ENCODE results near the gene RAMP1.

RAMP1 gene

DNA sequence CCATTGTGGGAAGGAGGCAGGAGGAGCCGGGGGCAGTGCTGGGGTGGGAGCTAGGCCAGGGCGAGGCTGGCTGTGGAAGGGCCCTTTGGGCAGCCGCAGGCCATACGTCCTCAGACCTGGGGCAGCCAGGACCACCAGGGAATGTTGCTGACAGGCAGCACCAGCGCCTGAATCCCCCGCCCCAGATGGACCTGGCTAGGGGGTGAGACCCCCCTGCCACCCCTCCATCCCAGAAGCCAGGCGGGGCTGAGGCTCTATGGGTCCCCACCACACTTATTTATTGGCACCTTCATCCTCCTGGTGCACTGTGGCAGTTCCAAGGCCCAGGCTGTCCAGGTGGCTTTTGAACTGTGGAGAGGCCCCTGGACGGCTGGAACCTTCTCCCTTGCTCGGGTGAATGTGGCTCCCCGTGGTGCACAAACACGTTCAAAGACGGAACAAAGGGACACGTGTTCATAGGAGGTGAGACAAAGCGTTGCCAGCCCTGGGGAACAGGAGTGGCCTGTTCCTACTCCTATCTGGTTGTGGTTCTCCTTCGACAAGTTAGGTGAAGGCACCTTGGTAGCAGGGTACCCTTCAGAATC, 35.1 kb downstream of the RAMP1 start:
- DNase-seq (ENCODE audit: low spot score) = no peak

DNA sequence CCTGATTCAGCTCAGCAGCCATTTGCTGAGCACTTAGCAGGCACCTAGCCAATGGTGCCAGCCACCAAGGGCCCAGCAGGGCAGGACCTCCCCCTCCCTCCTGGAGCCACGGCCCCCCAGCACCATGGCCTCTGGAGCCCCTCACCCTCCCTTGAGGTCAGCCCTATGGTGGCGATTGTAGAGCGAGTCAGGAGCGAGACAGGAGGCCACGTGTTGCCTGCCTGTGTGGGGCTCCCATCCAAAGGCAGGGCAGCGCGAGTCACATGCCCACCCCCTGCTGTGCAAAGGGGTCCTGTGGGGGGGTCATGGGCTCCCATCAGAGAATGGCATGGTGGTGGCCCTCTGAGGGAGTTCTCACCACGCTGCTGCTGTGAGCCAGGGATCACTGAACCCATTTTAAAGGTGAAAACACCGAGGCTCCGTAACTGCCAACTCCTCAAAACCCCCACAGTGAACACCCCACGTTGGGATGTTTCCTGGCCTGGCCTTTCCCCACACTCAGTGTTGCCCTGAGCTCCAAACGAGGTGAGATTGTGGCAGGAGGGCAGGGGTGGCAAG, 35.6 kb downstream of the RAMP1 start:
- no peak for FAIRE-seq

More for the DNA sequence above, 35.1 kb downstream of the RAMP1 start:
- FAIRE-seq = no peak

DNA sequence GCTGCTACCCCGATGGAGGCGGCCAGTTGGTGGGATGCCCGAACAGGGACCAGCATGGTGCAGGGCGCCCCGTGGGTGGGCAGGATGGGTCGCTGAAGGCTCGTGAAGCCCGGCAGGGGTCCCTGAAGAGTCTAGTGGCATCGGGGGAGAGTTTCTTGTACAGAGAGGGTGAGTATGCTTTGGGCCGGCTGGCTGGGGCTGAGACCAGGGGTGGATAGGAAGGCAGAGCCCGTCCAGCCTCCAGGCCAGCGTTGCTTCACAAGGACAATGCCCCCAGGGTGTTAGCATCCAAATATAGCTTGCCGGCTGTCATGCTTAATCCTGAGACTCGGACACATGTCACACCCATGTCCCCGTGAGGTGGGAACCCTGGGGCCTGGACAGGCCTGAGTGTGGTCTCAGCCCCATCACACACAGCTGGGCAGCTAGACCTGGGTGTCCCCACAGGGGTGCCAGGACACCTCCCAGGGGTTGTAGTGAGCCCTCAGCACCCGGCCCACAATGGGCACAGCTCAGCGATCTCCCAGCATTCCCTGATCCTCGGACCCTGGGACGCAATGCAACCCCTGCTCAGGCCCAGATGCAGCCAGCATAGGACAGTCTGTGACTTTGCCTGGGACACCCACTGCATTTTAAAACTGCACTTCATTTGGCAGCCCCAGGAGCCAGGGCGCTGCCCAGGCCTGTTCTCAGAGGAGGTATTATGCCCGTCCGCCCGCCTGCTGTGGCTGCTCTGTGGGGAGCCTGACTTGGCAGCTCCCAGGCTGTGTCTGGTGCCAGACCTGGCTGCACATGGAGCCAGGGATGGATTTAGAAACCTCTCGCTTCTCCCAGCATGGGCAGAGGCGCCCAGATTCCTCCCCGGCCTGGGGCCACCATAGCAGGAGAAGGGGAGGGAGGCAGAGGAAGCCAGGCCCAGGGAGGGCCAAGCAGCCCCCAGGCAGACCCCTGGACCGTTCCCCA, 36.4 kb downstream of the RAMP1 start:
- FAIRE-seq = no peak
- DNase-seq (ENCODE audit: low spot score) = no peak

More for the DNA sequence above, 35.6 kb downstream of the RAMP1 start:
- no peak for DNase-seq (ENCODE audit: low spot score)

GRCh38 chr2:237896507-237896892, 37.1 kb downstream of the RAMP1 start:
- DNase-seq (ENCODE audit: low spot score) (no peak), FAIRE-seq (no peak)

DNA sequence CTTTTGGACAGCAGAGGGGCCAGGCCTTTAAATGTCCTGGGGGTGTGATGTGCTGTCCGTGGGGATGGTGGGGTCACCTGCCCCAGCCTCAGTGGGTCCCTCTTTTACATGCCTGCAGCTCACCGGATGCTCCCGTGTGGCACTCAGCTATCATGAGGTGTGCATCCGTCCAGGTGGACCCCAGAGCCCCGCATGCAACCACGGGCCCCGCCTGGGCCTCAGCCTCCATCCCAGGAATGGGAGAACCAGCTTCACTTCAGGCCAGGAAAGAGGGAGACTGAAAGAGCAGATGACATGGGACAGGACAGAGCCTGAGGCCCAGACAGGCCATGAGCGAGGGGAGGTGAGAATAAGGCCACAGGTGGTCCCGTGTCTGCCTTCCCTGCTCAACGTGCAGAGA, 37.5 kb downstream of the RAMP1 start:
- FAIRE-seq (no peak), DNase-seq (ENCODE audit: low spot score) (no peak)

DNA sequence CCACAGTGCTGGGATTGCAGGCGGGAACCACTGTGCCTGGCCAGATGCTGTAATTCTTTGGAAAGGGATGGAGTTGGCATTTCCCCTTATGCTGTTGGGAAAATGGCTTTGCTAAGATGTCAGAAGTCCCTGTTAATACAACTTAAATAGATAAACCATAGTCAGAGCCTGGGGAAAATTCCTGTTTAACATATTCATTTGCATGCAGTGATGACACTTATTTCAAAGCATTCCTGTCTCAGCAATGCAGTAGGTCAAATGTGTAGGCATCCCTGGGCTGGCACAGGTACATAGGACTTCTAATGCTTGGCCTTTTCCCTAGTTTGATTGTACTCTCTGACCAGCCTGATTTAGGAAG, 38.6 kb downstream of the RAMP1 start:
- DNase-seq (ENCODE audit: low spot score) (no peak), FAIRE-seq (no peak)

GRCh38 chr2:237900891-237901831, 41.7 kb downstream of the RAMP1 start:
- FAIRE-seq = no peak

GRCh38 chr2:237901932-237902850, 42.8 kb downstream of the RAMP1 start:
- FAIRE-seq (no peak), DNase-seq (ENCODE audit: low spot score) (no peak)

More at GRCh38 chr2:237900891-237901831, 41.7 kb downstream of the RAMP1 start:
- no peak for DNase-seq (ENCODE audit: low spot score)

GRCh38 chr2:237904831-237905599, 45.6 kb downstream of the RAMP1 start:
- DNase-seq (ENCODE audit: low spot score) (no peak), FAIRE-seq (no peak)

GRCh38 chr2:237907144-237907543, 47.7 kb downstream of the RAMP1 start:
- DNase-seq (ENCODE audit: low spot score) = no peak
- FAIRE-seq = no peak

GRCh38 chr2:237909075-237909695, 49.8 kb downstream of the RAMP1 start:
- no peak for DNase-seq (ENCODE audit: low spot score)
- FAIRE-seq = no peak

GRCh38 chr2:237909801-237910475, 50.5 kb downstream of the RAMP1 start:
- DNase-seq (ENCODE audit: low spot score) = no peak
- no peak for FAIRE-seq

- DNase-seq (ENCODE audit: low spot score) = no peak
- FAIRE-seq = no peak
Measured at GRCh38 chr2:237910576-237911362, 51.3 kb downstream of the RAMP1 start.

GRCh38 chr2:237911363-237912017, 52.1 kb downstream of the RAMP1 start:
- DNase-seq (ENCODE audit: low spot score) = no peak

DNA sequence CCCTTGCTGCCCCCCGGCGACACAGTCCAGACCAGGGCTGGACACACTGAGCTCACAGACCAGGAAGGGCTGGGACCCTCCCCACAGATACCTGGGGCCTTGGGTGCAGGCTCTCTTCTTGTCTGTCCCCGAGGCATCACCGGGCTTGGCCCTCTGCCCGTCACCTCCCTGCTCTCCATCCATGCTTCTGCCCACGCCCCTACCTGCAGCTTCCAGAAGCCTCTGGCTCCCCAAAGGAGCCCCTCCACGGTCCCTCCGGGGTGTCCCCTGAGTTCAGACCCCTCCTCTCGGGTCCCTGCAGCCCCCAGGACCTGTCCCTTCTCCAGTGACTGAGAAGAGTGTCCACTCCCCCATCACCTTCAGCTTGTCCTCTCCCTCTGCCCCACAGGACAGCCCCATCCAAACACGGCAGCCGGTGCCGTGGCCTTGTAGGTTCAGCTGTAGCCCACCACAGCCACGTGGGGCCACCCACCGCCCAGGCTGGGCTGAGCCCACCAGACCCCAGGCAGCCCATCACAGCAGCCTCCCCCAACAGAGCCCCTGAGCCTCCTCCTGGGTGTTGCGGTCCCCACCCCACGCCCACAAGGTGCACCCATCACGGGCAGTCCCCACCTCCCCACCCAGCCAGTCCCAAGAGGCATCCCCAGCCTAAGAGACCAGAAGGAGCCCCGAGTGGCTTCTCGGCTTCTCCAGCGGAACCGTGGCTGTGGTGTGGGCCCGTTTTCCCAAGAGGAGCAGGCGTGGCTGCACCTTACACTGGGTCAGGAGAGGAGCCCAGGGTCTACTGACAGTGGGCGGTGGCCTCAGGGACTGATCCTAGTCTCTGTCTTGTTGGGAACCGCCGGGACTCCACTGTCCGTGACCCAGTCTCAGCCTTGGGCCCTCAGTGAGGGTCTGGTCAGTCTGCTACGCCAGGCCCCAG, 53.1 kb downstream of the RAMP1 start:
- DNase-seq (ENCODE audit: low spot score) = no peak
- FAIRE-seq = no peak

More at GRCh38 chr2:237911363-237912017, 52.1 kb downstream of the RAMP1 start:
- FAIRE-seq = no peak

Data from RCC 7860 (cell line).